ENCODE results near the gene USP40.

DNA sequence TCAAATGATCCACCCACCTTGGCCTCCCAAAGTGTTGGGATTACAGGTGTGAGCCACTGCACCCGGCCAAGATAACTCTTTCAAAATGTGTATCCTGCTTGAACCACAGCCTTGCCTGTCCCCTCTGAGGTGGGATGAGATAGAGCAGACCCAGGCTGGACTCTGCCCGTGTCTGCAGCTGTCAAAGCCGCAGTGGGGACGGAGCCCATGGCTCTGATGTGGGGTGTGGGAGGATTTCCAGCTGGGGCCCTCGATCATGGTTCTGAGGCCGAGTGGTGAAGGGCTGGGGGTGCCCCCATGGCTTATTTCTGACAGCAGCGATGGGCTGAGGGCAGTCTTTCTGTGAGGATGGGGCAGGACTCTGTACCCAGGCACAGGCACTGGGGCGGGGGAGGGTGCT is 107.8 kb downstream of the USP40 start:
- TF ChIP-seq, protein P1, sequence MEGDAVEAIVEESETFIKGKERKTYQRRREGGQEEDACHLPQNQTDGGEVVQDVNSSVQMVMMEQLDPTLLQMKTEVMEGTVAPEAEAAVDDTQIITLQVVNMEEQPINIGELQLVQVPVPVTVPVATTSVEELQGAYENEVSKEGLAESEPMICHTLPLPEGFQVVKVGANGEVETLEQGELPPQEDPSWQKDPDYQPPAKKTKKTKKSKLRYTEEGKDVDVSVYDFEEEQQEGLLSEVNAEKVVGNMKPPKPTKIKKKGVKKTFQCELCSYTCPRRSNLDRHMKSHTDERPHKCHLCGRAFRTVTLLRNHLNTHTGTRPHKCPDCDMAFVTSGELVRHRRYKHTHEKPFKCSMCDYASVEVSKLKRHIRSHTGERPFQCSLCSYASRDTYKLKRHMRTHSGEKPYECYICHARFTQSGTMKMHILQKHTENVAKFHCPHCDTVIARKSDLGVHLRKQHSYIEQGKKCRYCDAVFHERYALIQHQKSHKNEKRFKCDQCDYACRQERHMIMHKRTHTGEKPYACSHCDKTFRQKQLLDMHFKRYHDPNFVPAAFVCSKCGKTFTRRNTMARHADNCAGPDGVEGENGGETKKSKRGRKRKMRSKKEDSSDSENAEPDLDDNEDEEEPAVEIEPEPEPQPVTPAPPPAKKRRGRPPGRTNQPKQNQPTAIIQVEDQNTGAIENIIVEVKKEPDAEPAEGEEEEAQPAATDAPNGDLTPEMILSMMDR (IDR thresholded peaks at IDR 0.05): no peak
- TF ChIP-seq POLR2A (IDR thresholded peaks at IDR 0.05): no peak

All from thyroid gland (tissue), 4 donors.